GM18526 (cell line): Measurements from ENCODE around the gene CELF4.

Experiments used
- POLR2A ChIP-seq: IDR thresholded peaks from 3 replicates; pipeline ENCODE4 v1.6.1; 2011; ENCODE audit not compliant: insufficient read length; ENCODE audit errors: extremely low read depth

CELF4 gene

GRCh38 chr18:37251679-37252078 lies 313.9 kb downstream of the CELF4 start:
- TF ChIP-seq POLR2A: no peak

GRCh38 chr18:37249895-37250618 lies 315.5 kb downstream of the CELF4 start:
- no peak for TF ChIP-seq POLR2A

DNA sequence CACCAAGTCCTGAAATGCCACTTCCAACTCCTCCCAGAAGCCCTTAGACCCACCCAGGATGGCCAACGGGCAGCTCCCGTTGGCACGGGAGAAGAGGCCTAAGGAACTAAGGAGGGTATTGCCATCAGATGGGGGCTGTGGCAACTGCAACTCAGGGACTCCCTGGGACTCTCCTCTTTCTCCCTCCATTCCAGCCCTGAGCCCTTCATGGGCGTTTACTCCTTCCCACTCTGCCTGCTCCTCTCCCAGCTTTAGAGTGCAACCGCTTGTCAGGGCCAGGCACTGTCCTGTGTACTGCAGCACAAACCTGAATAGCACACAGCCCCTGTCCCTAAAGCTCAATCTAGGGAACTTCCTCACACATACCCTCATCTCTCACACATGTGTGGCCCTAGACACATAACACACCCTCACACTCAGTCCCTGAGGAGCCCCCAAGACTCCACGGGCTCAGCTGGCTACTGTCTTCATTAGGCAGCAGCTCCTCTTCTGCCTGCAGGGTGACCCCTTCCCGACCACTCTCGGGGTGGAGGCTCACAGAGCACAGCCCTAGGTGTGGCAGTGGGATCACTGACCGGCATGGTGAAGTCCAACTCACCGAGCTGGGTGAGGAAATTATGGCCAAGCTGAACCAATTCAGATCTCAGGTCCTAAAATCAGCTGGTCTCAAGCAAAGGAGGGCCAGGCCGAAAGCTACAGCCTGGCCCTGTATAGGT lies 316.3 kb downstream of the CELF4 start:
- no peak for TF ChIP-seq POLR2A

DNA sequence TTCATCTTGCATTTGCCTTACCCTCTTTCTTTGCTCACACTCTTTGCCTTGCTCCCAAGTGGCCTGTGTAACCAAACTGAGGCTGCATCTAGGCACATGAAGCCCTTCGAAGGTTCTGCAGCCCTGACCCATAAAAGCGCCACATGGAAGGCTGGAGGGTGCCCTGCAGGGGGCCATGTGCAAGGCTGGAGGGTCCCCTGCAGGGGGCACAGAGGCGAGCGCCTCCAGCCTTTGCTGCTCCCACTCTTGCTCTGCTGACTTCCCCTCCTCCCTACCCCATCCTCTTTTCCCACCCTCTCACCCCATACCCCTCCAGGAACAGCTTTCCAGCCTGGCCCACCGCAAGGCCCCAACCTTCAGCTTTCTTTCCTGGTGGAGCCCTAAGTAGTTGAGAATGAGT lies 317.3 kb downstream of the CELF4 start:
- TF ChIP-seq POLR2A: no peak

DNA sequence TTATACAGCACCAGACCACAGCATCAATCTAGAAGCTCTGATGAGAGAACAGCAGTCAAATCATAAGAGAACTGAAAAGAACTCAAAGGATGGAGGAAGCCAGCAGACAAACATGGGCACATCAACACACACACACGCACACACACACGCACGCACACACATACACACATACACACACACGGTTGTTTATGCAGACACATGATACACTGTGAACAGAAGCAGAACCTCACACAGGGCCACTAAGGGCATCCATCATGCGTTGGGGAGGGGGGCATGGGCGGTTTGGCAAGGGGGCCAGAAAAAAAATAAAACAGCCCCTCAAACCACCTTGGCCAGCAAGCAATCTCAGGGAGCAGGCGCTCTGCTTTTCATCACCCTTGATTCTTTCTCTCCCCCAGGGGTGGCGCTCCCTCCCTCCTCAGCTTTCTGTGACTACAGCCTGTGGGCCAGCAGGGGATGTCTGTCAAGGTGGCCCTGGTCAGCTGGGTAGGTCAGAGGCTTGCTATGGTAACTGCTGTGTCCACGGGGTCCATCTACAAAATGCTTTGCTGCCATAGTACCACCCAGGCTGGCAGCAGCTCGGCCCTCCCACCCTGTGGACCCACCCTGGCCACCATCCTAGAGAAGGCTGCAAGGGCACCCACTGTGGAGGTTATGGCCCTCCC lies 318.0 kb downstream of the CELF4 start:
- TF ChIP-seq POLR2A: no peak

DNA sequence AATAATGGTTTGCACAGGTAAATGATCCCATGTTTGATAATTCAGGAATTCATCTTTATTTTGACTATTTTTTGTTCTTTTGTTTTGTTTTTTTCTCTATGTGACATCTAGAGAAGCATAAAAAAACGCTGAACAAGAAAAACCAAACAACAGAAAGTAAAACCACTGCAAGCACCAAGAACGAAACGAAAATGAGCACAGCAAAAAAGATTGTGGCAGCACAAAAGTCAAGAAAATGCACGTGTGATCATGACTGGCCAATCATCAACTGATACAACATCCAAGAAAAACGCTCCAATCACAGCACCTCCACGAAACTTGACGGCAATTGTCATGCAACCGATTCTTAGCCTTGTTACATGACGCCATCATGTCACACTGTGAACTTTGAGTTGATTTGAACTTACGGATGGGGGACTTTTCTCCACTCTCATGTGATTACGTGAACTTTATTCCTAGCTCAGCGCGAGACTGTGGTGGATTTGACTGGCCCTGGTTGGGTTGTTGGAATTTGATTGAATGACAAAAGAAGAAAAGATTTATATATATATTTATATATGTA lies 318.7 kb downstream of the CELF4 start:
- no peak for TF ChIP-seq POLR2A

GRCh38 chr18:37244618-37245017 lies 321.0 kb downstream of the CELF4 start:
- TF ChIP-seq POLR2A: no peak

DNA sequence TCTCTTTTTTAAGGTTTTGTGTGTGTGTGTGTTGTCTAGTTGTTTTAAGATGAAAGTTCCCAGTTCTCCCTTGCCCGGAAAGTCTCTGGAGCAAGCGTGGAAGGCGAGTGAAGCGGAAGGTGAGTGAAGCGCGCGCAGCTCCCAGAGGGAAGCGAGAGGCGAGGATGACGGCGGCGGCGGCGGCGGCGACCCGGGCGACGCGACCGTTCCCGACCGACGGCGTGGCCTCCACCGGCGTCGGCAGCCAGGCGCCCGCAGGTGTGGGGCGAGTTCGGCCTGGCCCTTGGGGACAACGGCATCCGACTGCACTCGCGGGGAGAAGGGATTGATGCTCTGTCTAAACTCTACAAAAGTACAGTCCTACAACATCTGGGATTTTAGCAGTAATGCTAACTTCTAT lies 321.9 kb downstream of the CELF4 start:
- TF ChIP-seq POLR2A: no peak

- no peak for TF ChIP-seq POLR2A
These were observed 322.6 kb downstream of the CELF4 start for GRCh38 chr18:37242826-37243560.

DNA sequence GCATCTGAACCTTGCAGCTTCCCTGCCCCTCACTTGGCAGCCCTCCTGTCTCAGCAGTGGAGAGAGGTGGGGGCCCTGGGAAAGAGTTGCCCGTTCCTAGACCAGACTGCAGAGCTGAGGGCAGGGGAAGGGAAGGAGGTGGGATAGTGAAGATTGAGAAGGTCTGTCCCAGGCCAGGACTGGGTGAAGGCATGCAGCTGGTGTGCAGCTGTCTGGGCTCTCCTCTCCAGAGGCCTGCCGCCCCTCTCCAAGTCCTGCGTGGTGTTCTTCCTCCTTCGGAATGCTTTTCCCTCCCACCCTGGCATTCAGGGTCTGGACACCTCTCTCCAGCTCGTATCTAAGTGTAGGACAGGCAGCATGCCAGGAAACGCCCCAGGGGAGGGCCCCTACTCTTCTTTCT lies 323.5 kb downstream of the CELF4 start:
- TF ChIP-seq POLR2A: no peak

DNA sequence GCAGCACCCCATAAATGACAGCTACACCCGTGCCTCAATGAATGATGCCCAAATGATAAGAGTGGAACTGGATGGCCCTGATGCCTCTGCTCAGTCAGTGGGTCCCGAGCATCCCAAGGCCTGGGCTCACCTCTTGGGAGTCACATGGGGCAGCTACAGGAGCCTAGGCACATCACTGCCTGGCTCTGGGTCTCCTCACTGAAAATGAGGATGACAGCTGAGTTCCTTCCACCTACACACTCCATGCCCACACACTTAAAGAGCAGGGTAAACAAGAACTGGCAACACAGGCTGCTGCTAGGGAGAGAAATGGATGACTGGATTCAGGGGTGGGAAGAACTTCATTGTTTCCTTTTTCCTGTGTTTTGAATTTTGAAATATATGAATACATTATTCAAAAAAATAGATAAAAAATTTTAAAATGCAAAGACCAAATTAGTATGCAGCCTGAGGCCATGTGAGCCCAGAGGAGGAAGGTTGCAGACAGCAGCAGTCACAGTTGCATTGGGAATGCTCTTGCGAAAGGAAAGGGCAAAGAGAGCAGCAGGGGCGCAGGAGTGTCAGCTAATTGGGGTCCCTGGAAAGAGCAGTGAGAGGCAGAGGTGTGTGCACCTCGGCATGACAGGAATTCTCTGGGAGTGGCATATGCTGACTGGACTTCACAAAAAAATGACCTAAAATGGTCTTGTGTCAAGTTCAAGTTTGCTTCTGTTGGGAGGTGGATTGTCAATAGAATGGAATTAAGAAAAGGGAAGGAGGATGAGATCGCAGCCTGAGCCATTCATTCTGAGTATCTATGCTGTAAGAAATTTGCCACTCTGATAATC lies 327.1 kb downstream of the CELF4 start:
- TF ChIP-seq POLR2A: no peak

DNA sequence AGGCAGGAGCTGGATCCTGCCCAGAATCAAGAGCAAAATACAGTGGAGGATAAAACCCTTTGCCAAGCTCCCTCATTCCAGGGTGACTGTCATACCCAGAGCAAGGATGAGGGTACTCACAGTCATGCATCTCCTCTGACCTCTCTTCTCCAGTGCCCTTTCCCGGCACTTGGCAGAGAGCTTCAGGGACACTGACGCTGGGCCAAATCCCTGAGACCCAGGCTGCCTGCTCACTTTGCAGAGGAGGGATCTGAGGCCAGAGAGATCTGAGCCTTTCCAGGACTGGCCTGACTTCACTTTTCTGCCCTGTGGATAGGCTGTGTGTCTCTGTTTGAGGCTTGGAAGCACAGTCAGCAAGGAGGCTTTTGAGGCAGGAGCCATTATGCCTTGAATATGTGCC lies 330.0 kb downstream of the CELF4 start:
- TF ChIP-seq POLR2A: no peak

DNA sequence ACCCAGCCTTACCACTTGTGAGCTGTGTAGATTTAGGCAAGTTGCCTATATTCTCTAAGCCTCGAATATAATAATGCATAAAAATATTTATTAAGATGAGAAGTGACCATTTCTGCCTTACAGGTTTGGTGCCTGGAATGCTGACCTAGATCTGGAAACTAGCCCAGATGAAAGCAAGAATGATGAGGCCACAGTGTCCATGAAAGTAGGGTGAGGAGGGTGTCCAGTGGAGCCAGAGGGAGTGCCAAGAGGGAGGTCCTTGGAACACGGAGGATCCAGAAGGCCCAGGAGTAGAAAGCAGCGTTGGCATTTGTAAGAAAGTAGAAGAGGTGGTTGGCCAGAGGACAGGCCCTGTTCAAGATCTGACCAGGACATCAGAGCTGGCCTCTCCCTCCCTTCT lies 334.3 kb downstream of the CELF4 start:
- no peak for TF ChIP-seq POLR2A

DNA sequence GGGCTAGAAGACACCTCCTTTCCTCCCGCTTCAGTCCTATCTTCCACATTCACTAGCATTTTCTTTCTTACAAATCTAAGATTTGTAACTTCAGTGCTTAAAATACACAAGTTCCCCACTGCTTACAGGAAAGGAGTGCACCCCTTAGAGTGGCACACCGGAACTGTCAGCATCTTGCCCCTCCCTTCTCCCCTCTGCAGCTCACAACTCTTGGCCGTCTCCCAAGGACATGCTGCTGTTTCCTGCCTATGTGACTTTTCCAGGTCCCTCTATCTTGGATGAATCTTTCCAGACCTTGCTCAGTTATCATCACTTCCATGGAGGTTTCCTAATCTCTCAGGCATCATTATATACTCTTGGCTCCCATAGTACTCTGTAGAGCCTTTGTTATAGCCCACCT lies 334.8 kb downstream of the CELF4 start:
- no peak for TF ChIP-seq POLR2A
